H9 (cell line): ENCODE data around the gene NUDT2. TPM values are rescaled to one million over a fixed set of nuclear protein-coding genes. Genes with fewer than 3 reads are reported as not detected.

ENCODE experiments used
- DNase-seq: peaks from one replicate; pipeline ENCODE4 v3.0.0-alpha.2; 2017
- H2AFZ ChIP-seq: one replicate; pipeline ENCODE4 v1.6.1; 2013; ENCODE audit warnings: mild to moderate bottlenecking, low read length, control low read depth, moderate library complexity
- H2AK5ac ChIP-seq: 2 replicates; pipeline ENCODE4 v1.6.1; 2013; ENCODE audit warnings: low read length, control low read depth, mixed read lengths; ENCODE audit not compliant: insufficient read length
- H2BK120ac ChIP-seq: one replicate; pipeline ENCODE4 v1.6.1; 2013; ENCODE audit warnings: low read depth, mild to moderate bottlenecking, low read length, control low read depth, inconsistent platforms; ENCODE audit not compliant: poor library complexity, severe bottlenecking
- H2BK12ac ChIP-seq: 2 replicates; pipeline ENCODE4 v1.6.1; 2013; ENCODE audit warnings: low read length, control low read depth, mixed read lengths, low read depth; ENCODE audit not compliant: insufficient read length
- H2BK15ac ChIP-seq: 2 replicates; pipeline ENCODE4 v1.6.1; 2013; ENCODE audit warnings: low read depth, low read length, control low read depth
- H2BK20ac ChIP-seq: one replicate; pipeline ENCODE4 v1.6.1; 2013; ENCODE audit warnings: low read depth, mild to moderate bottlenecking, low read length, control low read depth, inconsistent platforms; ENCODE audit not compliant: poor library complexity, severe bottlenecking
- H2BK5ac ChIP-seq: 2 replicates; pipeline ENCODE4 v1.6.1; 2013; ENCODE audit warnings: low read length, control low read depth, mixed read lengths; ENCODE audit not compliant: insufficient read length
- H3K14ac ChIP-seq: 2 replicates; pipeline ENCODE4 v1.6.1; 2013; ENCODE audit warnings: low read length, control low read depth; ENCODE audit not compliant: insufficient read depth
- H3K18ac ChIP-seq: 2 replicates; pipeline ENCODE4 v1.6.1; 2013; ENCODE audit warnings: low read depth, mild to moderate bottlenecking, mixed read lengths, low read length, control low read depth; ENCODE audit not compliant: insufficient read length
- H3K23ac ChIP-seq: 2 replicates; pipeline ENCODE4 v1.6.1; 2013; ENCODE audit warnings: low read length, control low read depth, mixed read lengths, low read depth; ENCODE audit not compliant: insufficient read length
- H3K23me2 ChIP-seq: 2 replicates; pipeline ENCODE4 v1.6.1; 2013; ENCODE audit warnings: low read depth, mild to moderate bottlenecking, mixed read lengths, low read length, control low read depth; ENCODE audit not compliant: insufficient read length, poor library complexity, severe bottlenecking
- H3K27ac ChIP-seq: 2 replicates; pipeline ENCODE4 v1.5.1; 2013; ENCODE audit warnings: low read length, control low read depth, mixed read lengths, low read depth; ENCODE audit not compliant: insufficient read length
- H3K27me3 ChIP-seq: 2 replicates; pipeline ENCODE4 v1.6.1; 2013; ENCODE audit warnings: low read length, control low read depth, inconsistent platforms; ENCODE audit not compliant: insufficient read depth
- H3K4ac ChIP-seq: 2 replicates; pipeline ENCODE4 v1.6.1; 2013; ENCODE audit warnings: low read depth, mild to moderate bottlenecking, control low read depth, inconsistent platforms, low read length, moderate library complexity
- H3K4me1 ChIP-seq: 2 replicates; pipeline ENCODE4 v1.6.1; 2013; ENCODE audit warnings: low read length, control low read depth, inconsistent platforms; ENCODE audit not compliant: insufficient read depth
- H3K4me2 ChIP-seq: 2 replicates; pipeline ENCODE4 v1.6.1; 2013; ENCODE audit warnings: low read length, control low read depth, mixed read lengths; ENCODE audit not compliant: insufficient read length, insufficient read depth
- H3K56ac ChIP-seq: 2 replicates; pipeline ENCODE4 v1.6.1; 2013; ENCODE audit warnings: low read depth, mild to moderate bottlenecking, mixed read lengths, low read length, control low read depth; ENCODE audit not compliant: insufficient read length
- H3K79me1 ChIP-seq: 2 replicates; pipeline ENCODE4 v1.6.1; 2013; ENCODE audit warnings: low read depth, mild to moderate bottlenecking, moderate library complexity, low read length, control low read depth, inconsistent platforms; ENCODE audit not compliant: insufficient read depth, poor library complexity, severe bottlenecking
- H3K79me2 ChIP-seq: 2 replicates; pipeline ENCODE4 v1.6.1; 2013; ENCODE audit warnings: low read length, control low read depth, inconsistent platforms; ENCODE audit not compliant: insufficient read depth
- H3K9ac ChIP-seq: 2 replicates; pipeline ENCODE4 v1.6.1; 2013; ENCODE audit warnings: low read length, control low read depth, mixed read lengths; ENCODE audit not compliant: insufficient read length; ENCODE audit errors: extremely low read depth
- H3K9me3 ChIP-seq: one replicate; pipeline ENCODE4 v1.6.1; 2013; ENCODE audit warnings: low read depth, low read length, inconsistent platforms; ENCODE audit not compliant: control insufficient read depth
- H3T11ph ChIP-seq: one replicate; pipeline ENCODE4 v1.6.1; 2013; ENCODE audit warnings: mild to moderate bottlenecking, low read length, control low read depth, inconsistent platforms
- H4K20me1 ChIP-seq: one replicate; pipeline ENCODE4 v1.6.1; 2013; ENCODE audit not compliant: control insufficient read depth, insufficient read length, insufficient read depth
- H4K5ac ChIP-seq: 2 replicates; pipeline ENCODE4 v1.6.1; 2013; ENCODE audit warnings: low read depth, mild to moderate bottlenecking, mixed read lengths, low read length, control low read depth; ENCODE audit not compliant: insufficient read length
- H4K8ac ChIP-seq: replicated peaks from 2 replicates; pipeline ENCODE4 v1.6.1; 2013; ENCODE audit warnings: low read length, control low read depth, mixed read lengths, low read depth; ENCODE audit not compliant: insufficient read length
- H4K91ac ChIP-seq: 2 replicates; pipeline ENCODE4 v1.6.1; 2013; ENCODE audit warnings: low read depth, mild to moderate bottlenecking, moderate library complexity, mixed read lengths, low read length, control low read depth; ENCODE audit not compliant: insufficient read length
- H3K27ac Mint-ChIP-seq, 3 experiments: 2 replicates in 2 of 3; 3 replicates in 1 of 3; pipeline ENCODE4 v1.8.0; 2020 to 2021; ENCODE audit warnings: mixed read lengths in 3 of 3, mild to moderate bottlenecking in 1 of 3, moderate library complexity in 1 of 3
- H3K27me3 Mint-ChIP-seq: 2 replicates; pipeline ENCODE4 v1.8.0; 2021; ENCODE audit warnings: low read depth, mild to moderate bottlenecking, moderate library complexity, mixed read lengths
- H3K36me3 Mint-ChIP-seq, 3 experiments: 2 replicates in 2 of 3; 3 replicates in 1 of 3; pipeline ENCODE4 v1.8.0; 2020 to 2021; ENCODE audit warnings: low read depth in 3 of 3, mixed read lengths in 3 of 3; ENCODE audit not compliant: insufficient read depth in 1 of 3
- H3K4me1 Mint-ChIP-seq, 2 experiments: 2 replicates each; pipeline ENCODE4 v1.8.0; 2020; ENCODE audit warnings: mixed read lengths in 2 of 2
- H3K4me3 Mint-ChIP-seq, 2 experiments: 2 replicates in 1 of 2; 3 replicates in 1 of 2; pipeline ENCODE4 v1.8.0; 2020 to 2021; ENCODE audit warnings: mild to moderate bottlenecking in 2 of 2, mixed read lengths in 2 of 2, moderate library complexity in 1 of 2
- H3K9me3 Mint-ChIP-seq, 2 experiments: 2 replicates in 1 of 2; 3 replicates in 1 of 2; pipeline ENCODE4 v1.8.0; 2020; ENCODE audit warnings: mild to moderate bottlenecking in 2 of 2, mixed read lengths in 2 of 2, moderate library complexity in 1 of 2
- WGBS: extraction: QIAGEN DNeasy Blood & Tissue Kit; methylation state at CpG from one replicate; pipeline ENCODE4 v1.1.7; 2013; ENCODE audit warnings: missing lambda C conversion rate, low lambda C conversion rate, mixed read lengths; ENCODE audit not compliant: insufficient read length; ENCODE audit errors: extremely low coverage; 5-methylcytosine and 5-hydroxymethylcytosine counted together
- total RNA-seq: library from RNA; stranded (reverse); gene quantifications from 2 replicates; pipeline ENCODE4 v1.2.1, GENCODE V29; 2021
- TF ChIP-seq, protein P1 (sequence below): fragments of 200-600 bp; sonication (generic); conservative IDR thresholded peaks from 3 replicates; pipeline ENCODE4 v1.8.0; 2021; ENCODE audit warnings: antibody characterized with exemption, mild to moderate bottlenecking

Gene NUDT2
- total RNA-seq, 1 experiment from 2014 or later, result 14.1 TPM

DNA sequence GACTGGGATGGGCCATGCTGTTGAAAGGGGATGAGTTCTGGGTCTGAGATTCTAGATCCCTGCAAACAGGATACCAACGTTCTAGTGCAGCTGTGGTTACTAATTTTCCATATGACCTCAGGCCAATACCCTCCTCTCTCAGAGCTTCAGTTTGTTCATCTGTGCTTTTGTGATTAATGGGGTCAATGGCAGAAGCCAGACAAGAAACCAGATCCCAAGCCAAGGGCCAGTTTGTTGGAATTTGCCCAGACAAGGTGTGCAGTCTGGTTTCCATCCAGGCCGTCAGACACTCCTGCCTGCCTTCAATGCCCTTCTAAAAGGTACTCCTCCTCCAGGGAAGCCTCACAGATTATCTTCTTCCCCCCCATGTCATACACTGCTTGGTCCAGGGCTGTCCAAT, 35.9 kb downstream of the NUDT2 start:
- H3K23me2 ChIP-seq, result no peaks in the 10 kb centered on the region
- no peak overlapping the region for H3K9ac ChIP-seq
- no peak overlapping the region for H3K56ac ChIP-seq
- TF ChIP-seq, protein P1, sequence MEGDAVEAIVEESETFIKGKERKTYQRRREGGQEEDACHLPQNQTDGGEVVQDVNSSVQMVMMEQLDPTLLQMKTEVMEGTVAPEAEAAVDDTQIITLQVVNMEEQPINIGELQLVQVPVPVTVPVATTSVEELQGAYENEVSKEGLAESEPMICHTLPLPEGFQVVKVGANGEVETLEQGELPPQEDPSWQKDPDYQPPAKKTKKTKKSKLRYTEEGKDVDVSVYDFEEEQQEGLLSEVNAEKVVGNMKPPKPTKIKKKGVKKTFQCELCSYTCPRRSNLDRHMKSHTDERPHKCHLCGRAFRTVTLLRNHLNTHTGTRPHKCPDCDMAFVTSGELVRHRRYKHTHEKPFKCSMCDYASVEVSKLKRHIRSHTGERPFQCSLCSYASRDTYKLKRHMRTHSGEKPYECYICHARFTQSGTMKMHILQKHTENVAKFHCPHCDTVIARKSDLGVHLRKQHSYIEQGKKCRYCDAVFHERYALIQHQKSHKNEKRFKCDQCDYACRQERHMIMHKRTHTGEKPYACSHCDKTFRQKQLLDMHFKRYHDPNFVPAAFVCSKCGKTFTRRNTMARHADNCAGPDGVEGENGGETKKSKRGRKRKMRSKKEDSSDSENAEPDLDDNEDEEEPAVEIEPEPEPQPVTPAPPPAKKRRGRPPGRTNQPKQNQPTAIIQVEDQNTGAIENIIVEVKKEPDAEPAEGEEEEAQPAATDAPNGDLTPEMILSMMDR, result no peak
- H2BK5ac ChIP-seq, result no peak overlapping the region
- H3K4ac ChIP-seq, result no peak overlapping the region
- Mint-ChIP-seq H3K4me1 (peaks cover 25 to 26% of the 10 kb centered on the region in 2 experiments), H3K27me3 (peaks cover 14% of the 10 kb centered on the region), H3K4me3 (no peak overlapping the region), H3K9me3 (peaks cover 7 to 22% of the 10 kb centered on the region in 2 experiments; a peak in 4 of 5 replicates), H3K27ac (no peak overlapping the region), H3K36me3 (peaks cover 27 to 29% (median 28%) of the 10 kb centered on the region in 3 experiments)
- H4K20me1 ChIP-seq, result no peaks in the 10 kb centered on the region
- H2AK5ac ChIP-seq, result no peak overlapping the region
- H3K23ac ChIP-seq, result no peak overlapping the region
- H3K79me1 ChIP-seq, result no peaks in the 10 kb centered on the region
- H3K4me1 ChIP-seq, result peaks cover 24% of the 10 kb centered on the region
- H3K14ac ChIP-seq, result no peak overlapping the region
- no peak overlapping the region for H2BK120ac ChIP-seq
- H4K91ac ChIP-seq, result no peak overlapping the region
- H2BK12ac ChIP-seq, result no peak overlapping the region
- H2BK20ac ChIP-seq, result no peak overlapping the region
- H3K9me3 ChIP-seq, result no peaks in the 10 kb centered on the region
- no peaks in the 10 kb centered on the region for H3K27me3 ChIP-seq
- no peak overlapping the region for H4K8ac ChIP-seq
- WGBS, result no CpG with 5 or more reads among the region's 2 CpGs
- no peaks in the 10 kb centered on the region for H3K79me2 ChIP-seq
- H3T11ph ChIP-seq, result no peak overlapping the region
- no peak overlapping the region for H3K27ac ChIP-seq
- no peak overlapping the region for H3K4me2 ChIP-seq
- H2AFZ ChIP-seq, result no peak overlapping the region
- no peak for DNase-seq
- no peak overlapping the region for H2BK15ac ChIP-seq
- no peak overlapping the region for H3K18ac ChIP-seq
- no peak overlapping the region for H4K5ac ChIP-seq
